Activated CD4-positive, alpha-beta T cell treated with anti-CD3 and anti-CD28 coated beads, Interleukin-2, amount 50 U/mL, for 16 hours (primary cell): Measurements from ENCODE around the gene PIH1D1.

Experiments
- DNase-seq: peaks from one replicate; pipeline ENCODE4 v3.0.0-alpha.2; 2020

Gene PIH1D1

GRCh38 chr19:49451430-49452181 is at the start of gene PIH1D1:
Gene PIH1D1, minus strand, starts transcription at chr19:49451814. Its CDS starts 240 bp downstream, at chr19:49451574.
- peak; percentile 99 for DNase-seq

GRCh38 chr19:49499030-49499670 is 47.5 kb upstream of the PIH1D1 start:
- DNase-seq: peak; percentile 58

GRCh38 chr19:49498475-49498874 is 46.9 kb upstream of the PIH1D1 start:
- no peak for DNase-seq

GRCh38 chr19:49497789-49498103 is 46.1 kb upstream of the PIH1D1 start:
- peak; percentile 14 for DNase-seq

- DNase-seq: peak; percentile 82
Measured at GRCh38 chr19:49497047-49497788, 45.6 kb upstream of the PIH1D1 start.

GRCh38 chr19:49496574-49497008 is 45.0 kb upstream of the PIH1D1 start:
- DNase-seq: no peak

- DNase-seq: peak; percentile 67
Measured at GRCh38 chr19:49492573-49493405, 41.2 kb upstream of the PIH1D1 start.

GRCh38 chr19:49491804-49492572 is 40.4 kb upstream of the PIH1D1 start:
- DNase-seq: no peak

- DNase-seq: no peak
Measured at GRCh38 chr19:49491030-49491803, 39.6 kb upstream of the PIH1D1 start.

- no peak for DNase-seq
Measured at GRCh38 chr19:49490287-49491029, 38.8 kb upstream of the PIH1D1 start.

- peak; percentile 65 for DNase-seq
Measured at GRCh38 chr19:49489601-49490167, 38.1 kb upstream of the PIH1D1 start.

GRCh38 chr19:49488863-49489537 is 37.4 kb upstream of the PIH1D1 start:
- no peak for DNase-seq

- no peak for DNase-seq
Measured at GRCh38 chr19:49488046-49488862, 36.6 kb upstream of the PIH1D1 start.

- DNase-seq: peak; percentile 100
Measured at GRCh38 chr19:49487277-49488045, 35.8 kb upstream of the PIH1D1 start, which contains the start of gene RPL13A. Gene RPL13A, plus strand, starts transcription at chr19:49487608. Its CDS starts 22 bp downstream, at chr19:49487630.

GRCh38 chr19:49486710-49487276 is 35.2 kb upstream of the PIH1D1 start:
- DNase-seq: no peak

GRCh38 chr19:49486232-49486631 is 34.6 kb upstream of the PIH1D1 start:
- no peak for DNase-seq

- DNase-seq: no peak
Measured at GRCh38 chr19:49481020-49481683, 29.5 kb upstream of the PIH1D1 start.
